Fibroblast of lung (primary cell): Measurements from ENCODE around the gene GRM8.

Experiments used
- CTCF ChIP-seq, 2 donors: IDR thresholded peaks in 1 of 2; conservative IDR thresholded peaks in 1 of 2; 1 replicate in 1 of 2; 2 replicates in 1 of 2; pipeline ENCODE4 v1.5.1; 2011 to 2012; ENCODE audit warnings: low read length in 2 of 2, control low read depth in 1 of 2, inconsistent platforms in 1 of 2, low read depth in 1 of 2, mild to moderate bottlenecking in 1 of 2
- EZH2 ChIP-seq: IDR thresholded peaks from 2 replicates; pipeline ENCODE4 v1.5.1; 2012; ENCODE audit warnings: low read length, control low read depth, mild to moderate bottlenecking; ENCODE audit errors: missing control alignments

- TF ChIP-seq CTCF (conservative IDR thresholded peaks at IDR 0.05 in 1 of 2, IDR thresholded peaks at IDR 0.05 in 1 of 2; ENCODE audit: low read depth in 1 of 2, low read length in 2 of 2) = no peak
- no peak for TF ChIP-seq EZH2
Observed at GRCh38 chr7:126529833-126530232, 722.9 kb downstream of the GRM8 start.
